Large intestine (tissue), 12 donors: ENCODE measurements around the gene TBX1. TPM values are rescaled to one million over a fixed set of nuclear protein-coding genes. Genes with fewer than 3 reads are reported as not detected.

Experiments used
- DNase-seq, 2 donors: peaks; one replicate each; pipeline versions ENCODE4 v3.0.0 to v3.0.0-alpha.2; 2013
- H3K27ac ChIP-seq: one replicate; pipeline ENCODE4 v1.5.1; 2013; ENCODE audit warnings: low read length
- H3K27me3 ChIP-seq: 2 replicates; pipeline ENCODE4 v1.6.1; 2013; ENCODE audit warnings: low read length; ENCODE audit not compliant: control insufficient read depth, insufficient read depth
- H3K36me3 ChIP-seq: 2 replicates; pipeline ENCODE4 v1.6.1; 2013; ENCODE audit warnings: low read length; ENCODE audit not compliant: control insufficient read depth, insufficient read depth
- H3K4me1 ChIP-seq: one replicate; pipeline ENCODE4 v1.6.1; 2013; ENCODE audit warnings: low read length; ENCODE audit not compliant: control insufficient read depth, insufficient read depth
- H3K4me3 ChIP-seq: one replicate; pipeline ENCODE4 v1.5.1; 2013; ENCODE audit warnings: low read length
- H3K9me3 ChIP-seq: one replicate; pipeline ENCODE4 v1.6.1; 2013; ENCODE audit warnings: mild to moderate bottlenecking, low read depth, low read length, moderate library complexity; ENCODE audit not compliant: control insufficient read depth
- WGBS: methylation state at CpG from one replicate; pipeline ENCODE4 v1.1.5; 2013; ENCODE audit warnings: low lambda C conversion rate; ENCODE audit not compliant: insufficient coverage; 5-methylcytosine and 5-hydroxymethylcytosine counted together
- long read RNA-seq, 11 donors: transcript quantifications; one replicate each; lab custom pipeline, GENCODE V29; 2026
- polyA plus RNA-seq: library from polyadenylated mRNA; unstranded; fragments of 120-200 nt; gene quantifications from one replicate; pipeline ENCODE4 v1.2.1, GENCODE V29; 2013

TBX1 gene
- 2.4 TPM for polyA plus RNA-seq
- long read RNA-seq, donor 1, partial matches to known transcripts, result 0 of 1 reads
- long read RNA-seq, donor 1, other reads (novel, unspliced or antisense), result 0 of 1 reads
- long read RNA-seq, donor 2, result 0 reads
- long read RNA-seq, donor 3, result 0 reads
- long read RNA-seq, donor 4, result 0 reads
- long read RNA-seq, donor 5, partial matches to known transcripts, result 0 of 1 reads
- long read RNA-seq, donor 5, other reads (novel, unspliced or antisense), result 0 of 1 reads
- long read RNA-seq, donor 6, partial matches to known transcripts, result 0 of 2 reads
- long read RNA-seq, donor 6, other reads (novel, unspliced or antisense), result 0 of 2 reads
- long read RNA-seq, donor 7, result 0 reads
- long read RNA-seq, donor 8, result 0 reads
- long read RNA-seq, donor 9, result 0 reads
- long read RNA-seq, donor 10, partial matches to known transcripts, result 0 of 1 reads
- long read RNA-seq, donor 10, other reads (novel, unspliced or antisense), result 0 of 1 reads
- long read RNA-seq, donor 11, result 0 reads

DNA sequence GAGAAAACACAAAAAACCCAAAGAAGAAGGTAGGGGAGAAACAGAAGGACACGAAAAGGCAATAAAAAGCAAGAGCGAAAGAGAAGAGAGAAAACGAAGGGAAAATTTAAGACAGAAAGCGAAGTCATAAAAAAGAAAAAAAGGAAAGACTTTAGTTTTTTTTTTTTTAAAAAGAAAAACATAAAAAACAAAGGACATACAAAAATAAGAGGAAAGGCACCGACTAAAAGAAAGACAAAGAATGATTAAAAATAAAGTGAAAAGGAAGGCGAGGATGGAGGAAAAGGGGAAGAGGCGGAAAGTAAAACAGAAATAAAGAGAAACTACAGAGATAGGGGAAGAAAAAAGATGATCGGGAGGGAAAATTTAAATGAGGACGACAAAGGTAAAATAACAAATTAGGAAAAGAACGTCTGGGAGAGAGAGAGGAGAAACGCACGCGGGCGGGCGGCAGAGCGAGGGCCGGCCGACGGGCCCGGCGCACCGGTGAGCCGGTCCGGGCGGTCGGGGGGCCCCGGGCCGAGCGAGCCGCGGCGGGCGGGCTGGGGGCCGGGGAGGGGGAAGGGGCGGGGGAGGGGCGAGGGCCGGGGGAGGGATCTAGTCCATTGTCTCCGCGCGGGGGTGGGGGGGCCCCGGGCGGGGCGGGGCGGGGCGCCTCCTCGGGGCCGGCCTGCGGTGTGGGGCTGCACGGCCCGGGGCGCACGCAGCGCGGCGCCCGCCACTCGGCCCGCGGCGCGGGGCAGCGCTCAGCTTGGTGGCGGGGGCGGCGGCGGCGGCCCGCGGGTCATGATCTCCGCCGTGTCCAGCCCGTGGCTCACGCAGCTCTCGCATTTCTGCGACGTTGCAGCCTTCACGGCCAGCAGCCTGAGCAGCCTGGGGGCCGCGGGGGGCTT lies at the start of gene TBX1:
TBX1 (plus strand) TSS at position 721 of the 893 bp plus-strand sequence; CDS start at position 787, 66 bp downstream.
- Histone ChIP-seq H3K27me3 (peaks cover 91% of the 10 kb centered on the region), H3K36me3 (no peaks in the 10 kb centered on the region), H3K9me3 (peaks cover 23% of the 10 kb centered on the region), H3K4me3 (no peak within 1 kb of the TSS), H3K4me1 (peaks cover 6% of the 10 kb centered on the region), H3K27ac (no peak within 1 kb of the TSS)
- DNase-seq, result no peak
- 7% methylated on average over 7 of the region's 79 CpGs for WGBS

DNA sequence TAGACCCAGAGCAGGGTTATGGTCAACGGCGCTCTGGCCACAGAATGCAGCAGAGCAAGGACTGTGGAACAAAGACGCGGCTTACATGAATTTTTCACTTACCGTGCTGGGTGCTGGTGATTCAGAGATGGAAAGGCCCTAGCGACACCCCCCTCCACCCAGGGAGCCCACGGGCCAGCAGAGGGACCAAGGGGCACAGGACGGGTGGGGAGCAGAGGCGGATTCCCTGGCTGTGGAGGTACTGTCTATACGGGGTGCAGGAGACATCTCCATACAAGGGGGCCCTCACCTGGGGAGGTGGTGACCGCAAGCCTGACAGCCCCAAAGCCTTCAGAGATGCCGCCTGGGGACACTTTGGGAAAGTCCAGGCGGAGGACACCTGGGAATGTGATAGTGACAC lies 47.3 kb upstream of the TBX1 start:
- Histone ChIP-seq H3K36me3 (no peaks in the 10 kb centered on the region), H3K4me3 (no peak overlapping the region), H3K27ac (no peak overlapping the region), H3K4me1 (peaks cover 9% of the 10 kb centered on the region), H3K9me3 (no peaks in the 10 kb centered on the region), H3K27me3 (peaks cover 27% of the 10 kb centered on the region)
- no peak for DNase-seq
- no CpG with 5 or more reads among the region's 13 CpGs for WGBS

DNA sequence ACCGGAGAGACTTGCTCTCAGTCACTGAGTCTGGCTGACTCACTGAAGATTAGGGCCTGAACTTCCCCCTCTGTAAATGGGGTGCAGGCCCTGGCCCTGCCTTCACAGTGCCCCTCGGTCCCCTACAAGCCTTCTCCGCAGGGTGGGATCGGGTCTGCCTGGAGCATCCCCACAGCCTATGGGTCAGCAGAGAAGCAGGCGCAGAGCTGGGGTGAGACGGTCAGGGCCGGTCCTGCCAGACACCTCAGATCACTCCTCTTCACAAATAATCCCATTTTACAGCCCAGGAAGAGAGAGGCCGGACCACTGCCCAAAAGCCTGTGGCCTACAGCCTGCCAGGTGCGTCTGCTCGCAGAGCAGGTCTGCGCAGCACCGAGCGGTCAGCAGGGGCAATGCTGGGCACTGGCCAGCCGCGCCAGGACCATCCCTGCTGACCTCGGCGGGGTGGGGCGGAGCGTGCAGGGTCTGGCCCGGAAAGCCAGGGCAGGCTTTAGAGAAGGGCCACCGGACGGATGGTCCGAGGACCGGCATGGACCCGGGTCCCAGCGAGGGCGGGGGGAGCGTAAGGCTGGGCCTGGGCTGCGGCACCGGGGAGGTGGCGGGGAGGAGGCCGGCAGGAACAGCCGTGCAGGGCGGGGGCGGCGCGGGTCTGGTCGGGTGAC lies 46.8 kb upstream of the TBX1 start:
- peak overlapping the region; percentile 30 for H3K4me3 ChIP-seq
- H3K27ac ChIP-seq, result no peak overlapping the region
- peaks cover 9% of the 10 kb centered on the region for H3K4me1 ChIP-seq
- H3K9me3 ChIP-seq, result no peaks in the 10 kb centered on the region
- WGBS, result no CpG with 5 or more reads among the region's 38 CpGs
- DNase-seq, result peak in 1 of 2 donors; percentile 26
- peaks cover 31% of the 10 kb centered on the region for H3K27me3 ChIP-seq
- no peaks in the 10 kb centered on the region for H3K36me3 ChIP-seq

DNA sequence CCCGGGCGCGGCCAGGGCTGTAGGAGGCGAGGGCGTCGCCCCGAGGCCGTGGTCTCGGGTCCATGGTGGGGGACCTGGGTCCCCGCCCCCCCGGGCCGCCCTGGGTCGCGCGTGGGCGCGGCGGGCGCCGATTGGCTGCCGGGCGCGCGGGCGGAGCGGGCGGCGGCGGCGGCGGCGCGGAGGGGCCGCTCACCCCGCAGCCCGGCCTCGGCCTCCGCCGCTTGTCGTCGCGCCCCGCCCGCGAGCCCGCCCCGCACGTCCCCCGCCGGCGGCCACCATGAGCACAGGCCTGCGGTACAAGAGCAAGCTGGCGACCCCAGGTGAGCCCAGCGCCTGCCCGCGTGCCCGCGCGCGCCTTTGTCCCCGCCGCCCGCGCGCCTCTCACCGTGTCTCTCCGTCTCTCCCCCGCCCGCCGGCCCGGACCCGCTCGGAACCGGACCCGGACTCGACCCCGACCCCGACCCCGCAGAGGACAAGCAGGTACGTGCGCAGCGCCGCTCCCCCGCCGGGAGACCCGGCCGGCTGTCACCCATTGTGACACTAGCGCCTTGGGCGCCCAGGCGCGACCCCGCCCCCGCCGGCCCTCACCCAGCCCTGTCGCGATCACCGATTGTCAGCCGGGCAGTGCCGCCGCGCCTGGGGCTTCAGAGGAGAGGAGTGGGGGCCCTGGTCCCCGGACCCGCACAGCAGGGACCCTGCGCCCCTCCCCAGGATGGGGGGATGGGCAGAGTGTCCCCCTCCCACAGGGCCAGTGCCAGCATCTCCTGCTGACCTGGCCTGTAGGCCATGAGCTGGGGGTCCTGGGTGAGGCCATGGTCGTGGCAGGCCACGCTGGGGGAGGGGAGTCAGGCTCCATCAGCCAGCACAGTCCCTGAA lies 46.0 kb upstream of the TBX1 start, which contains the start of gene SEPTIN5:
SEPTIN5 (plus strand) TSS at position 192 of the 876 bp plus-strand sequence; CDS start at position 278, 86 bp downstream.
- H3K4me3 ChIP-seq, result peak within 1 kb of the TSS; percentile 35
- no peak for DNase-seq
- H3K36me3 ChIP-seq, result no peaks in the 10 kb centered on the region
- no peak within 1 kb of the TSS for H3K27ac ChIP-seq
- no peaks in the 10 kb centered on the region for H3K9me3 ChIP-seq
- H3K4me1 ChIP-seq, result peaks cover 9% of the 10 kb centered on the region
- WGBS, result no CpG with 5 or more reads among the region's 106 CpGs
- peaks cover 38% of the 10 kb centered on the region for H3K27me3 ChIP-seq

DNA sequence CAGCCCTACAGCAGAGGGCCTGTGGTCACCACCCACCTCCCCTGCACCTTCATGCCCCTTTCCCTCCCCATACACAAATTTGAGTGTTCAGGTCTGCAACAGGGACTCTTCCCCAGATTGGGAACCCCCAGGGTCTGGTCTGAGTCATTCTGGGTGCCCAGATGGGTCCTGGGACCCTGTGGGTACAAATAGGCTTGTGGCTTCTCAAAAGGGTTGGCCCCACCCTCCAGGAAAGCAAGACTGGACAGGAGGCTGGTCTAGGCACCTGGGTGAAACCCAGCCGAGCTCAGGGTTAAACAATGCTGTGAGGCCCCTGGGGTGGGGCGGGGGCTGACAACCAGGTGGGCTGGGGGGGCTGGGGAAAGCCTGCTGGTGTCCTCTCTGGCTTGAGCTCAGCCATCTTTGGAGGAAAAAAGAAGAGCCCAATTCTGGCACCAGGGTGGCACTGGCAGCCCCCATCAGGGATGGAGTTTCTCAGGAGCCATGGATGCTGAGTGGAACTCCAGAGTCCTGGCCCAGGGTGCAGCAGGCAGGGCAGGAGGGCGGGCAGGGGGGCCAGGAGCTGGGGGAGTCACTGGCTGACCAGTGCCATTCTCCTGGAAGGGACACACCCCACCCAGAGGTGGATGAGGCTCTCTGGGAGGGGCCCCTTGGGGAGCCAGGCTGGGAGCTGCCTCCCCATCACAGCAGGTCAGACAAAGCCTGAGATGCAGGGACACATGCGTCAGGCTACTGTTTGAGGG lies 45.2 kb upstream of the TBX1 start:
- no peaks in the 10 kb centered on the region for H3K9me3 ChIP-seq
- no peak overlapping the region for H3K27ac ChIP-seq
- no peaks in the 10 kb centered on the region for H3K36me3 ChIP-seq
- peaks cover 9% of the 10 kb centered on the region for H3K4me1 ChIP-seq
- peaks cover 46% of the 10 kb centered on the region for H3K27me3 ChIP-seq
- WGBS, result no CpG with 5 or more reads among the region's 4 CpGs
- DNase-seq, result no peak
- H3K4me3 ChIP-seq, result peak overlapping the region; percentile 35

DNA sequence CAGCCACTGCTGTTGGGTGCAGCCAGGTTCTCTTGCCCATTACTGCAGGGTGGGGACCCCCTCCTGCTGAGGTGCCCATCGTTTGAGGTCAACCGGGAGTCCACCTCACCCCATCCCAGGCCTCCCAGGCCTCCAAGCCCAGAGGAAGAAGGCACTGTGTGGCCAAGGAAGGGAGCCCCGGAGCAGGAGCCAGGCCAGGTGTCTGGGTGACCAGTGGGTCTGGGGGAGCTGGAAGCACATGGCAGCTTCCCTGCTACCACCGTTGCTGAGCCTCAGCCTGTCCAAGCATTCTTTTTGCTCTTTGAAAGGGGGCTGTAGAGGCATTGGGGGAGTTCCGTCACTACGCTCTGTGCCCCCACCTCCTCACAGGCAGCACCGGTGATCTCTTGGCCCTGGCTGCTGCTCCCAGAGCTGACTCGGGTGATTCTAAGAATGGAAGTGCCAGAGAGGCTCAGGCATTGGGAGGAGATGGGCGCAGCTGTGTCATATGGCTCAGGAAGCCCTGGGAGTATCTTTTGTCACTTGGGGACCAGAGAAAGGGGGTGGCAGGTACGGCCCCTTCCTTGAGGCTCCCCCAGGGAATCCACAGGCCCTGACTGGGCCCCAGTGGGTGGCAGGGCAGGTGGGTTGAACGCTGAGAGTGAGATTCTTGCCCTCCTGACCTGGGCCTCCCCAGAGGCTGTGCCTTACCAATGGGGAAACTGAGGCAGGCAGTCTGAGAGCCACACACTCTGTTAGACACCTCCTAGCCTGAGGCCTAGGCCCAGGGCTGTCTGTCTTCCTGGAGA lies 44.3 kb upstream of the TBX1 start:
- Histone ChIP-seq H3K27ac (no peak overlapping the region), H3K4me1 (peaks cover 9% of the 10 kb centered on the region), H3K4me3 (no peak overlapping the region), H3K36me3 (no peaks in the 10 kb centered on the region), H3K27me3 (peaks cover 55% of the 10 kb centered on the region), H3K9me3 (no peaks in the 10 kb centered on the region)
- no peak for DNase-seq
- WGBS, result no CpG with 5 or more reads among the region's 11 CpGs

DNA sequence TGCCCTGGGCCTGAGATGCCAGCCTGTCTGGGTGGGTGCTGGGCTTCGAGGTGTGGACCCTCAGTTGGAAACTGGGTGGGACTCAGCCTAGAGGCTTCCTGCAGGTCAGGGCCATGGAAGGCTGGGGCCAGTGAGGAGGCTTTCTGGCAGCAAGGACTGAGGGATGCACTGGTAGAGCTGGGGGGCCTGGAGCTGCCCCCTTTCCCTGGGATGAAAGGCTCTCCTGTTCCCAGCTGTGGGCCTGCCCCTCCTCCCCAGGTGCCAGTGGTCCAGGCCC lies 43.8 kb upstream of the TBX1 start:
- Histone ChIP-seq H3K4me3 (no peak overlapping the region), H3K27me3 (peaks cover 60% of the 10 kb centered on the region), H3K4me1 (peaks cover 9% of the 10 kb centered on the region), H3K27ac (no peak overlapping the region), H3K9me3 (no peaks in the 10 kb centered on the region), H3K36me3 (peaks cover 3% of the 10 kb centered on the region)
- WGBS, result no CpG with 5 or more reads among the region's 1 CpG
- DNase-seq, result no peak

DNA sequence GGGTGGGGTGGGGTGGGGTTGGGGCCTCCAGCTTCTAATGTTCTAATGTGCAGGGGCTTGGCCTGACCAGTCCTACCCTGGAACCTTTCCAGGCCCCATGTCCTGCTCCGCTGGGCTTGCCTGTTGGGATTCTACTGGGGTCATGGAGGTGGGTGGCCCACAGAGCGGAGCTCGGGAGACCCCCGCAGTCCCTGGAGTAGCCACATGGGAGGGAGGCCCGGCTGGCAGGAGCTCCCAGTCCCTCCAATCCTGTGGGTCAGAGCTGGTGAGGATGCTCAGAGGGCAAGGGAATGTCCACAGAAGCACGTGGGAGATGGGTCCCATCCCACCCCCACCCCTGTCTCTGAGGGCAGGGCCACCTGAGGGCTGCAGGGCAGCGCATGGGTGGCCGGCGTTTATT lies 43.4 kb upstream of the TBX1 start:
- no peaks in the 10 kb centered on the region for H3K9me3 ChIP-seq
- no CpG with 5 or more reads among the region's 9 CpGs for WGBS
- peaks cover 64% of the 10 kb centered on the region for H3K27me3 ChIP-seq
- no peak overlapping the region for H3K4me3 ChIP-seq
- peaks cover 11% of the 10 kb centered on the region for H3K4me1 ChIP-seq
- DNase-seq, result no peak
- peaks cover 3% of the 10 kb centered on the region for H3K36me3 ChIP-seq
- H3K27ac ChIP-seq, result no peak overlapping the region
